Right renal pelvis (tissue), 4 donors: ENCODE results near the gene ENAH. TPM values are rescaled to one million over a fixed set of nuclear protein-coding genes. Genes with fewer than 3 reads are reported as not detected.
"Not testable (repeated sequence)": the region's sequence is repeated elsewhere in the genome, so short reads cannot be mapped to it uniquely, and the experiment has no call there.

Experiments used
- DNase-seq, 4 donors: peaks; one replicate each; pipeline ENCODE4 v3.0.0-alpha.2; 2013; ENCODE audit warnings: low read depth in 4 of 4, low spot score in 3 of 4, missing footprints in 1 of 4
- polyA plus RNA-seq, 4 donors: library from polyadenylated mRNA; unstranded; fragments of 120-200 nt; gene quantifications; one replicate each; pipeline ENCODE4 v1.2.1, GENCODE V29; 2013; ENCODE audit not compliant: insufficient read length in 4 of 4

Gene ENAH
- polyA plus RNA-seq, 4 donors, result 96.6 to 129 (median 117) TPM

DNA sequence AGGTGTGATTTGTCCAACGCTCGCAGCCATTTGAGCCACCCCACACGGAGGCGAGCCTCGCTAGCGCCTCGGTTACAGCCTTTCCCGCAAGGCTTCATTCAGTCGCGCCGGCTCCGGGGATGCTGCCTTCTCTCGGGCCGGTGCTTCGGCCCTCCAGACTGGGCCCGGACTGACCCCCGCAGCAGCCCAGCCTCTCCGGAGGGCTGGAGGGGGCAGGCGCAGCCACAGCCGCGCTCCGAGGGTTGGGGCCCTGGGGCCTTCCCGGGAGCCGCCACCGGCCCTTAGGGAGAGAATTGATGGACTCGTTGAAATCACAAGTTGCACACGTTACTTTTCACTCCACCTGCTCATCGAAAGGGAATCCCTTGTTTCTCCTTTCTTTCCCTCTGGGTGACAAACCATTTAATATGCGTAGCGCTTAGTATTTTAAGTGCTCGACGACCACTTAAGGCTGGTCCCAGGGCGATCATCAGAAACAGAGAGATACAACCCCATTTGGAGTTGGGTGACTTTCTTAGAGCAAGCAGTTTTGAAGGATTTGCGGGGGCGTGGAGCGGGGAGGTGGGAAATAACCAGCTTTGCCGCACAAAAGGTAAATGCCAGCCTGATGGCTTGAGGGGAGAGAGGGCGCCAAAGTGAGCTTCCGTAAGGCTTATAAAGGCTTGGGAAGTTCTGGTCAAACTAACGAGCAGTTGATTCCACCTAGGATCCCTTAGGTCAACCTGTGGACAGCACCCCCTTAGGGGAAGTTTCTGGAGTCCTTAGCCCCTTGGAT lies 24.6 kb upstream of the ENAH start:
- no peak for DNase-seq

DNA sequence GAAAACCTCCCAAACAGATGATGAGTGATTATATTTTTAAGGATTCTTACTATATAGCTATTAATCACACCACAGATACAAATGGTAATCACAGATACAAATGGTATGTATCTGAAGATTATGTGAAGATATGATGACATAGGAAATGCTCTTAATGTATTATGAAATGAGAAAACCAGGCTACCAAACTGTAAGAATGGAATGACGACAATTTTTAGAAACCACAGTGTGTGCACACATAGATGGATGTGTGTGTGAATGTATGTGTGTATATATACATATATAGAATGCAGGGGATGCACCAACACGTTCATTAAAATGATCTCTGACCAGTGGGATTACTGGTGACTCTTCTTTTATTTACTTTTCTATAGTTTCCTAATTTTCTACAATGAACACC lies 21.5 kb upstream of the ENAH start:
- no peak for DNase-seq

DNA sequence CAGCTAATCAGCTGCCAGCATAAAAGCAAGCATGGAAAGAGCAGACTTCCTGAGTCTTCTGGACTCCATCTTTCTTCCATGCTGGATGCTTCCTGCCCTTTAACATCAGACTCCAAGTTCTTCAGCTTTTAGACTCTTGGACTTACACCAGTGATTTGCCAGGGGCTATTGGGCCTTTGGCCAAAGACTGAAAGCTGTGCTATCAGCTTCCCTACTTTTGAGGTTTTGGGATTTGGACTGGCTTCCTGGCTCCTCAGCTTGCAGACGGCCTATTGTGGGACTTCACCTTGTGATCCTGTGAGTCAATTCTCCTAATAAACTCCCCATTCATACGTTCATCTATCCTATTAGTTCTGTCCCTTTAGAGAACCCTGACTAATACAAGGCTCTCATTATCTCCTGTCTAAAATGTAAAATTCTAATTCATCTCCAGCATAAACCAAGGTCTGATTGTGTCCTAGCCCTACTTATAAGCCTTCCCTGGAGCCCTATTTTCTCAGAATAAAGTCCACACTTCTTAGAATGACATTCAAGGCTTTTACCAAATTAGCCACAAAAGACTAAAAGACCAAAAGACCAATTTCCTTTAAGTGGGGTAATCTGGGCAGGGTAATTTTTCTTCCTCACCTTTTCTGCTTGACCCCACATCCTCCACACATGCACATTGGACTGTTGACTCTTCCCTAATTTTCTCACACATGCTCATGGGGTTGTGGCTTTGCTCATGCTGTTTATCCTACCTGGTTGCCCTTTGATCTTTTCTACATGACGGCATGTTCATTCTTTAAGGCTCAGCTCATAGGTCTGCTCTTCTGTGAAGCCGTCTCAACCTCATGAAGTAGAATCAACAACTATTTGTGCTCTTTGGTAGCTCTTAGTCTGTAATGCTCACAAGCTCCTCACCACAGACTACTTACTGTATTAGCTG lies 18.1 kb upstream of the ENAH start:
- no peak for DNase-seq

DNA sequence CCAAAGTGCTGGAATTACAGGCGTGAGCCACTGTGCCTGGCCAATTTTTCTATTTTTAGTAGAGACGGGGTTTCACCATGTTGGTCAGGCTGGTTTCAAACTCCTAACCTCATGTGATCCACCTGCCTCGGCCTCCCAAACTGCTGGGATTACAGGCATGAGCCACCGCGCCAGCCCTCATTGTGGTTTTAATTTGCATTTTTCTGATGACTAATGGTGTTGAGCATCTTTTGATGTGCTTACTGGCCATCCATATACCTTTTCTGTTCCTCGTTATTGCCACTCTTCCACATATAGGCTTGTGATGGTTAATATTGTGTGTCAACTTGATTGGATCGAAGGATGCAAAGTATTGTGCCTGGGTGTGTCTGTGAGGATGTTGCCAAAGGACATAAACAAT lies 17.4 kb upstream of the ENAH start:
- DNase-seq, result no peak

DNA sequence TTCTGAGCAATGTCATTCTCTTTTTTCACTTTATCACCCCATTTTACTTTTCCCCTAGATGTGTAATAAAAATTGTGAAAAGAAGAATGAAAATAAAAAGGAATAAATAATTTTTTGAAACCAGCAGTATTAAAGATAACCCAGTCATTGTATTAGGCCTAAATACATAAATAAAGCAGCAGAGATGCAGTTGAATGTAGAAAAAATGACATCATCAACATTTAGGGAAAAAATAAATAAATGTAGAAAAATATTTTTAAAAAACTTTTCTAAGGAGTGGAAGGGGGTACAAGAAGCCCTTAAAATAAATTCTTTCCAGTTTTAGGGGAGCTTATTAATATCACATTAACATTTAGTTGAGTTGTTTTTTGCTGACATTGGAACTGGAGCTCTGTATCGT lies 15.3 kb upstream of the ENAH start:
- no peak for DNase-seq

DNA sequence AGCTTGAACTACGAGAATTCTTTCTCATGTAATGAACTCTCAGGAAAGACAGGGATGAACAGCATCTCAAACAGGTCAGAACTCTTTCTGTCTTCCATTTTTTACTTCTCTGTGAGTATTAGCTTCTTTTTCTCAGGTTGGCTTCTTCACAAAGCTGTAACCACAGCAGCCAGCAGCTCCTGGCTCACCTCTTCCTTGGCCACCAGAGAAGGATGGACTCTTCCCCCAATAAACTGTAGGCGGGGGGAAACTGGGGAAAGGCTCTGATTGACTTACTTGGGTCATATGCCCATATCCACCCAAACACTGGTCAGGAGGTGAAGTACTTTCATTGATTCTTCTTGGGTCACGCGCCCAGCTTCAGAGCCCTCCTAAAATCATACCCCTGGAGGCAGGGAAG lies 14.4 kb upstream of the ENAH start:
- DNase-seq, result no peak

DNA sequence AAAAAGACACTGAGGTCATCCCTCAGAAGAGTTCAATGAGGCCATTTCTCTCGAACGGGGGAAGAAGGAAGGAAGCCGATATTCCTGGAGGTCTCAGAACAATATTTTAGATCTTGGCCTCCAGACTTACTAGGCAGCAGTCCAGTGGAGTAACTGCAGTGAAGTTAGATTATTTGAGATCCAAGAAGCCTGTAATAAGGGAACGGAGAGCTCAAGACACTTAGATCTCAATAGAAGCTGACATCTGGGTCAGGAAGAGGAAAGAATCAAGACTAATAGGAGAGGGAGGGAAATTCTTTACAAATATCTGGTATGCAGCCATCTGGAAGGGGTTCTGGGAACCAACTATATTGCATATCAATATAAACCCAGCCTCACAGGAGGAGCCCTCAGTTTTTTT lies 13.6 kb upstream of the ENAH start:
- no peak for DNase-seq

DNA sequence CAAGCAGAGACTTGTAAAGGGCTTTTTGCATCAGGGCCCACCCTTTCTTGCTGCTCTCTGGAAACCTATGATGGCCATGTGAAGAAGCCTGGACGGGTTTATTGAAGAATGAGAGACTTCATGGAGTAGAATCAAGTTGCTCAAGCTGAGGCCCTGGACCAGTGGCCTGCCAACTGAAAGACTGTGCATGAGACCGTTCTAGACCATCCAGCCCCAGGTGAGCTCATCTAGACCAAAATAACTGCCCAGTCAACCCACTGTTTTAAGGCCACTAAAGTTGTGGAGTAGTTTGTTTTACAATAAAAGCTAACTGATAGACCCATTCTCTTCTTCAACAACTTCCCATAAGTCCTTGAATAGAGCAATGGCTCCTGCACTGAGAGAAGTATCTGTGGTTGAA lies 11.8 kb upstream of the ENAH start:
- no peak for DNase-seq

DNA sequence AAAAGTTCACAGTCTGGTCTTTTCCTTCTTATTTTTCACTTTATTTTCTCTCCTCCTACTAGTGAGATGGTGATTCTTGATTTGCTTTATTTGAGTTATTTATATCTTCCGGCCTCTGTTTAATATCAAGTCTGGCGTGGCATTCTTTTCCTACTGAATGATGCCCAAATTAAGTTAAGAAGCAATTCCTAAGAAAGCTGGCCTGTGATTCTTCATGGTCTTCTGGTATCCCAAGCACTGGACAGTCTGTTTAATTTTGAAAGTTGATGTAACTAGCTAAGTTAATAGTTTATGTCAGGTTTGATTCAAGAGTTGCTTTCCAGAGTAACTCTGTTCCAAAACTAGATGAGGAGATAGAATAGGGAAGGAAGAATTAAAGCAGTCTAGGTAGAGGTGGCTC lies 9.2 kb upstream of the ENAH start:
- no peak for DNase-seq

DNA sequence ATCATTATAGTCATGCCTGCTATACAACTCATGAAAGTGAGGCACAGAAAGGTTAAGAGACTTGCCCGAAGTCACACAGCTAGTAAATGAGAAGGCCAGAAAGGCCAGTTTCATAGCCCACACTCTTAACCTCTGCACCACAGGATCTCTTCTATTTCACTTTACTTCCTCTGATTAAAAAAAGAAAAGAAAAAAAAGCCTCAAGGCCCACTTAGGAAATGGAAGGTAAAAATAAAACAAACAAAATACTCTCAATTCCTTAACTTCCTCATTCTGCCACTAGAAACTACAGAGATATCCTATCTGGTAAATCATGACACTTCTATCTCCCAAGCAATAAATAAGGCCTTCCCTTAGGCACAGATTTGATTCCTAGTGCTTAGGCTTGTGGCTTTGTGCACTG lies 7.6 kb upstream of the ENAH start:
- DNase-seq, result no peak

DNA sequence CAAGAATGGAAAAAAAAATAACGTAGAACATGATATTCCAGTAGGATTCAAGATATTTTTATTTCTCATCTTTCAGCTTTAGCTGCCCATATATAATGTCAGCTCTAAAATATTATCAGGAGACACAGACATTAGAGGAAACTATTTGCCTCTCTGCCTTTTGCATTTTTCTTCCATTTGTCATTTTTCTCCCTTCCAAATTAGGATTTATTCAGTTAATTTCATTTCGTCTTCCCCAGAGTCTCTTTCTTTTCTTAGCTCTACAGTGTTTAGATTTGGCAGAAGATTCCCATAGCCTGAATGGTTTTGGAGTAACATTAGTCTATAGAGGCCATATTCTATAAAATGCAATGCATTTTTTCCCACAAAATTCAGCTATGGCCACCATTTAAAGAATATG lies 5.1 kb upstream of the ENAH start:
- no peak for DNase-seq

DNA sequence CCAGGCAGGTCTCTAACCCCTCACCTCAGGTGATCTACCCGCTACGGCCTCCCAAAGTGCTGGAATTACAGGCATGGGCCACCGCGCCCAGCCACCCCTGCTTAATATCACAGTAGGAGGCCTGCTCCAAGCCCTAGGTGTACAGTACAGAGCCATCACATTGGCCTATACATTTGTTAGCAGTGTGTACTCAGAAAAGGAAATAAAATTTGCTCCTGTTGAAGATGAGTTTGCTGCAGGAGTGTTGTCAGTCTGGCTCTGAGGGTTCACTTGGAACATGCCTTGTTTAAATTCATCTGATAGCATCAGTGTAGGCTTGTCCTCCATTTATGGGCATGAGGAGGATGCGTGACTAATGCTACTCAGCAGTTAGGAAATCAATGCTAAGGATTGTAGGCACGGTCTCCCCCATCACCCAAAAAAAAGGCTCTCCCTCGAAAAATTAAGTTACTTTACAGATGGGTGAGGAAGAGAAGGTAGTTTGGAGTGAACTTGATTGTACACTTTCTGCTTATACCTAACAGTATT lies 4.6 kb upstream of the ENAH start:
- DNase-seq, result no peak

DNA sequence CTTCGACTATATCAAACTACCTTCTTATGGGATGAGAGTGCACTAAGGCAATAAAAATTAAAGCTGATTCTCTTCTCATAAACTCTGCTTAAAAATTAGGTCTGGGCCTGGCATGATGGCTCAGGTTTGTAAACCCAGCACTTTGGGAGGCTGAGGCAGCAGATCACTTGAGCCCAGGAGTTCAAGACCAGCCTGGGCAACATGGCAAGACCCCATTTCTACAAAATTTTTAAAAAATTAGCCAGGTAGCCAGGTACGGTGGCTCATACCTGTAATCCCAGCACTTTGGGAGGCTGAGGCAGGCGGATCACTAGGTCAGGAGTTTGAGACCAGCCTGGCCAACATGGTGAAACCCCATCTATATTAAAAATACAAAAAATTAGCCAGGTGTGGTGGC lies 3.3 kb upstream of the ENAH start:
- DNase-seq, result not testable (repeated sequence)

DNA sequence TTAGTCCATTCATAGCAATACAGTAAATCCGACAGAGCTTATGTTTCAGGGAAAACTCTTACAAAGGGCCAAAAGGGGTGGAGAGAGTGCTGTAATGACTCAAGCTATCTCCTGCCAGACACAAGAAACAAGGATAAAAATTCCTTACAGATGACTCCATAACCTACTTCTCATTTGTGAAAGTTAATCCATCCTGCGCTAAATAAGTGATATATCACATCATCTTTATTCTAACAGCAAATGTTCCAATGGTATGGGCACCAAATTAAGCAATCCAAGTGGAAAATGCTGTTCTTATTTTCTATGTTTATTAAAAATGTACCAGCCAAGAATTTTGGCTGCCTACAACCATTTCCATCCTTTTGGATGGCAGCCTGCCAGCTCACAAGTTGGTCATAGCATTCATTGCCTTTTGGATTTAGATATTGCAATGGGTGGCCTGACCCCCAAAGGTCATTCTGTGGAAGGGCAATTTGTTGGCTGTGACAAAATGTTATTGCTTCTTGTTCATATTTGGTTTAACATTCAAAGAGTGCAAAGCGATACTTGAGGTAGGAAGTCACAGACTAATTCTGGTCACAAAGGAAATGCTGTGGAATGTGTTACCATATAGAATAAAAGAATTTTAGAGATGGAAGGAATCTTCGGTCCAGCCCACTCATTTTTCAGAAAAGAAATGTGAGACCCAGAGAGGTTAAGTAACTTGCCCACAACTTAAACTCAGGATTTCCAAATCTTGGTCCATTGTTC lies 2.8 kb upstream of the ENAH start:
- no peak for DNase-seq

DNA sequence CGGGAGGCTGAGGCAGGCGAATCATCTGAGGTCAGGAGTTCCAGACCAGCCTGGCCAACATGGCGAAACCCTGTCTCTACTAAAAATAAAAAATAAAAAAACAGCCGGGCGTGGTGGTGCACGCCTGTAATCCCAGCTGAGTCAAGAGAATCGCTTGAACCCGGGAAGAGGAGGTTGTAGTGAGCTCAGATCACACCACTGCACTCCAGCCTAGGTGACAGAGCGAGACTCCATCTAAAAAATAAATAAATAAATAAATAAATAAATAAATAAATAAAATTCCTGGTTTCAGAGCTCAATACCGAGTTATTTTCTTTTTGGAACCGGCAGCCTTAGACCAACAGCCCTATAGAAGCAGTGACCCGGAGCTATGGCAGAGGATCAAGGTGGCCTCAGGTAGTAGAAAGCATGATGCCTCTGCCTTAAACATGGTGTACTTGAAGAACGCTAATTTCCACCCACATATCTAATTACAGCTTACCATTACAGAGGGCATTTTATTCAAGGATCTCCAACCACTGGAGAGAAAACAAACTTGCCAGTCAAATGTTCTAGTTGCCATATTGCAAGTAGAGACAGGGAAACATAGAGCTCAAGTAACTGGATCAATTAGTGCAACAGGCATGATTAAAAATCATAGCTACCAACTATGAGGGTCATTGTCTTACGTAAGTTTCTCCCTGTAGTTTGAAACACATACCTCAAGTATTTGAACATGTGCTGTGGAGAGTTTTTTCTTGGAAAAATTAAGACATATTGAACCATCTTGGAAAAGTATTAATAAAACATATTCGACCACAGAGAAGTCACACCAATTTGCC lies 2.0 kb upstream of the ENAH start:
- no peak for DNase-seq

DNA sequence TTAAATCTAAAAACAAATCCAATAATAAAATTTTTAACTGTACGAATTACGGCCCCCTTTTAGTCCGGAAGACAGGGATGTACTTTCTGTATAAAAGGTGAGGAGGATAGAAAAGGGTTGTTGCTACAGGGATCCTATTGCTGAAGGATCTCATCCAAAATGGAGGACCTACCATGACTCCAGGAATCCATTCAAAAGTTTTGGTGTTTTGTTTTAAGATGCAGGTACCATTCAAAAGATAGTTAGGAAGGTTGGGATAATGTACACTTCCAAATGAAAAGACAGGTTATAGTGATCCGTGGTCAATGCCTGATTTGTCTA lies 1.3 kb upstream of the ENAH start:
- DNase-seq, result no peak

DNA sequence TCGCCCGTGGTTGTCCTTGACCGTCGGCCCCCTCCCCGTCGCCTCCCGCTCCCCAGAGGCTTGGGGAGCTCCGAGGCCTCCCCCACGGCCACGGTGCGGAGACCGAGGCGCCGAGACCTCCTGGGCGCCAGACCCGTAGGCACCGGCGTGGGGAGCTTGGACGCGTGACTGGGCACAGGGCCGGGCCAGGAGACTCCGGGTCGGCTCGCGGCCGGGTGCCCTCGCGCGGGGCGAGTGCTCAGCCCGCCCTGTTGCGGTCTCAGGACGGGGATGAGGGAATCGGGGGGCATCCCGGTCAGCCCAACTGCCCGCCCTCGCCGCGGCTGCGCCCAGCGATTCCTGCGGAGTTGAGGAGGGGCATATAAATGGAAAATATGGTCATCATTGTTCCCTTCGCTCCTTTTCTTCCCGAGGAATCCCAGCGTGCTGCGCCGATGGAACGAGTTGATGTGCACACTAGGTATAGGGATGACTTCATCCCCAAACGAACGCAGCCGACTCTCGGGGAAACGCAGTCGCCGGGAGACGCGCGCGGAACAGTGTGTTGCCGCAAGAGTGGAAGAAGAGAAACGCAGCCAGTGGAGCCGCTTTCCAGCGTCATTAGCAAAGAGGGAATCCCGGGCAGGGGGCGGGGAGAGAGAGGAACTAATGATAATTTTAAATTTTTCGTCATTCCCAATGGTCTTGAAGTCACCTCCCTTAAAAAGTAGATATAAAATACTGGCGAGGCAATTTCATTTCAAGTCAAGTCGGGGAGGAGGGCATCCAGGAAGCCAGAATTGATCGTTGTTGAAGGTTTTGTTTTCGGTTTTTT lies 747 bp upstream of the ENAH start:
- peak; percentile 49 to 62 (median 52) for DNase-seq

DNA sequence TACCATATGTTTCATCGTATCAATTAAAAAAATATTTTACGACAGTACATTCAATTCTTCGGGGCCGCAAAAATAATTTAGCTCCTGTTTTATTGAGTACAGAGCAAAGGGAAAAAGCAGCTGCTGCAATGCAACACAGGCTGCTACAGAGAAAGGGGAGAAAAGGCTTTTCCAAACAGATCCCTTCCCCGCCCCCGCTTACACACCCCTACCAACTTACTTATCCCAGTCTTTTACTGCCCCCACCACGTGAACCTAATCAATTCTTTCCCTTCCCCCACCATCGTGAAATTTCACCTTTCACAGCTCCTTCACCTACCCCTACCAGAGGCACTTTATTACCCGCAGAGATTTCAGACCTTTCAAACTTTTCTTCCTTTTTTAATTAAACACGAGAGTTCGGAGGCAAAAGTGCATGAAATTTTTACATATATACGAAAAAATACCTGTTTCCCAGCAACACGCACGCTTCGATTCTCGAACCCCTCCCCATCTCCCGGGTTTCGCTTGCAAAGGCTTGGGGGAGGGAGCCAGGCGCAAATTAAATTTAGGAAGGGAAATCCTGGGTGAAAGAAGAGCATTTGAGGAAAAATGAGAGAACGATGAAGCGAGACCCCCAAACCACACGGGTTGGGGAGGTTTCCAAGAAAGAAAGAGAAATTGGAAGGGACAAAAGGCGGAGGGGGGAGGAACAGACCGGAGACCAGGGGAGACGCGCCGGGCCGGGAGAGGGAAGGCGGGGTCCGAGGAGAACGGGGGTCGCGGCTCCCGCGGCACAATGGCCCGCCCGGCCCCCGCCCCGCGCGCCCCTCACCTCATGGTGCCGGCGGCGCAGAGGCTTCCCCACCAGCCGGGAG lies 823 bp downstream of the ENAH start:
- peak in 3 of 4 donors; percentile 34 to 51 (median 43) for DNase-seq
